K562 (cell line): ENCODE results near the gene SLC39A3. TPM values are rescaled to one million over a fixed set of nuclear protein-coding genes. Genes with fewer than 3 reads are reported as not detected.

ENCODE experiments used
- ATAC-seq: fragments of 200-7000 bp; cut with Tn5 transposase; 3 replicates; pipeline ENCODE4 v1.9.1; 2020; ENCODE audit warnings: moderate library complexity
- BruUV-seq: library from RNA; stranded (reverse); fragments of 400-500 nt; replicated peaks from 2 replicates; lab custom pipeline; 2021; lab: Mats Ljungman, UMichigan
- CTCF ChIA-PET: fragments of 300-600 bp; formaldehyde crosslinking; extraction: SDS; loops from one replicate; lab custom pipeline; 2021; ENCODE audit warnings: low intra/inter-chr PET ratio; lab: Yijun Ruan, JAX
- POLR2A ChIA-PET: fragments of 300-600, 350-650 bp; sonication (Branson Sonifier 250); formaldehyde crosslinking; extraction: SDS; loops from one replicate; lab custom pipeline; 2021; ENCODE audit warnings: antibody characterized with exemption, inconsistent platforms; lab: Yijun Ruan, JAX
- DNase-seq, 4 experiments: peaks; one replicate each; pipeline versions ENCODE4 v3.0.0 to v3.0.0-alpha.2; 2011 to 2018; ENCODE audit warnings: low spot score in 3 of 4, mixed read lengths in 3 of 4; ENCODE audit errors: extremely low read depth in 1 of 4
- FAIRE-seq: peaks from 2 replicates; lab custom pipeline; 2011; peaks lifted over from hg19 to GRCh38; lab: Jason Lieb, UNC
- H2AFZ ChIP-seq: 2 replicates; pipeline ENCODE4 v1.6.0; 2011; ENCODE audit warnings: low read depth, low read length, control low read depth, inconsistent platforms
- H3K27ac ChIP-seq: fragments of 200-600 bp; 3 replicates; pipeline ENCODE4 v1.8.0; 2011; ENCODE audit warnings: low read depth, mild to moderate bottlenecking, control low read depth, inconsistent platforms, low read length, moderate library complexity, mixed read lengths; ENCODE audit errors: extremely low read depth
- H3K27me3 ChIP-seq, 2 experiments: fragments of 300-600 bp in 1 of 2; 2 replicates in 1 of 2; 3 replicates in 1 of 2; pipeline versions ENCODE4 v1.6.0 to v1.8.0; 2011; ENCODE audit warnings: inconsistent platforms in 2 of 2, low read length in 2 of 2, mild to moderate bottlenecking in 1 of 2, mixed read lengths in 1 of 2, moderate library complexity in 1 of 2; ENCODE audit not compliant: control insufficient read depth in 2 of 2, insufficient read depth in 2 of 2
- H3K36me3 ChIP-seq: fragments of 300-600 bp; 3 replicates; pipeline ENCODE4 v1.8.0; 2011; ENCODE audit warnings: mild to moderate bottlenecking, low read length, inconsistent platforms; ENCODE audit not compliant: control insufficient read depth, insufficient read depth
- H3K4me1 ChIP-seq, 2 experiments: fragments of 200-600 bp in 1 of 2; replicated peaks in 1 of 2; 2 replicates in 1 of 2; 3 replicates in 1 of 2; pipeline versions ENCODE4 v1.5.1 to v1.8.0; 2011; ENCODE audit warnings: inconsistent platforms in 2 of 2, low read length in 2 of 2, mild to moderate bottlenecking in 1 of 2, mixed read lengths in 1 of 2, moderate library complexity in 1 of 2; ENCODE audit not compliant: control insufficient read depth in 2 of 2, insufficient read depth in 2 of 2
- H3K4me2 ChIP-seq: 2 replicates; pipeline ENCODE4 v1.6.1; 2011; ENCODE audit warnings: low read length, control low read depth, inconsistent platforms, mixed read lengths; ENCODE audit not compliant: insufficient read depth
- H3K4me3 ChIP-seq: fragments of 200-600 bp; sonication (generic), shearing (Covaris generic); 2 replicates; pipeline ENCODE4 v1.5.1; 2016; ENCODE audit warnings: control low read depth, inconsistent platforms
- H3K79me2 ChIP-seq: fragments of 200-600 bp; 3 replicates; pipeline ENCODE4 v1.8.0; 2011; ENCODE audit warnings: low read length, inconsistent platforms; ENCODE audit not compliant: control insufficient read depth, insufficient read depth
- H3K9ac ChIP-seq, 2 experiments: 2 replicates each; pipeline versions ENCODE4 v1.6.0 to v1.6.1; 2011; ENCODE audit warnings: low read depth in 2 of 2, low read length in 2 of 2, control low read depth in 1 of 2, inconsistent platforms in 1 of 2, mild to moderate bottlenecking in 1 of 2, mixed read lengths in 1 of 2; ENCODE audit not compliant: insufficient read depth in 1 of 2
- H3K9me1 ChIP-seq: one replicate; pipeline ENCODE4 v1.6.0; 2011; ENCODE audit warnings: inconsistent platforms, mild to moderate bottlenecking, low read length, moderate library complexity; ENCODE audit not compliant: control insufficient read depth, insufficient read depth
- H3K9me3 ChIP-seq: replicated peaks from 2 replicates; pipeline ENCODE4 v1.5.1; 2011; ENCODE audit warnings: low read depth, low read length, inconsistent platforms; ENCODE audit not compliant: control insufficient read depth, insufficient read depth
- H4K20me1 ChIP-seq: replicated peaks from 2 replicates; pipeline ENCODE4 v1.6.1; 2011; ENCODE audit warnings: low read length, inconsistent platforms, mixed read lengths; ENCODE audit not compliant: control insufficient read depth, insufficient read depth
- ATF3 ChIP-seq, 2 experiments: fragments of 450-650 bp in 1 of 2; sonication (generic) in 1 of 2; formaldehyde crosslinking in 1 of 2; IDR thresholded peaks in 1 of 2; conservative IDR thresholded peaks in 1 of 2; 2 replicates each; pipeline versions ENCODE4 v1.6.1 to v1.8.1; 2016 to 2023; ENCODE audit warnings: mild to moderate bottlenecking in 2 of 2, moderate library complexity in 2 of 2, inconsistent platforms in 1 of 2, missing genetic modification reagents in 1 of 2
- CTCF ChIP-seq, 3 experiments: IDR thresholded peaks in 2 of 3; conservative IDR thresholded peaks in 1 of 3; 2 replicates each; pipeline ENCODE4 v1.5.1; 2011 to 2012; ENCODE audit warnings: low read length in 3 of 3, mild to moderate bottlenecking in 3 of 3, control low read depth in 2 of 3, improper control_type of control experiment in 1 of 3, inconsistent platforms in 1 of 3, low read depth in 1 of 3, mixed read lengths in 1 of 3, moderate library complexity in 1 of 3; ENCODE audit not compliant: insufficient read depth in 2 of 3
- HDAC8 ChIP-seq: fragments of 450-650 bp; IDR thresholded peaks from 2 replicates; pipeline ENCODE4 v1.6.1; 2016; ENCODE audit warnings: mild to moderate bottlenecking, missing genetic modification characterization, moderate library complexity, missing compliant biosample characterization
- MIER1 ChIP-seq: fragments of 450-650 bp; IDR thresholded peaks from 2 replicates; pipeline ENCODE4 v1.6.1; 2016; ENCODE audit warnings: antibody characterized with exemption, mild to moderate bottlenecking, low read depth
- NCOA1 ChIP-seq: fragments of 450-650 bp; IDR thresholded peaks from 2 replicates; pipeline ENCODE4 v1.6.1; 2016; ENCODE audit warnings: low read depth
- NONO ChIP-seq, 2 experiments: fragments of 200-400 bp in 1 of 2; fragments of 450-650 bp in 1 of 2; formaldehyde crosslinking in 1 of 2; IDR thresholded peaks; 2 replicates each; pipeline ENCODE4 v1.6.1; 2017; ENCODE audit warnings: low read depth in 2 of 2, mild to moderate bottlenecking in 2 of 2, moderate library complexity in 2 of 2, low read length in 1 of 2
- RBFOX2 ChIP-seq: fragments of 200-400 bp; formaldehyde crosslinking; IDR thresholded peaks from 2 replicates; pipeline ENCODE4 v1.6.1; 2017; ENCODE audit warnings: low read depth, mild to moderate bottlenecking, low read length, moderate library complexity
- TBP ChIP-seq: optimal IDR thresholded peaks from 2 replicates; pipeline ENCODE3; 2011; ENCODE audit warnings: low read depth, low read length, improper control_type of control experiment
- USF1 ChIP-seq: sonication (generic); formaldehyde crosslinking; IDR thresholded peaks from 2 replicates; pipeline ENCODE4 v1.9.0; 2022; ENCODE audit warnings: mild to moderate bottlenecking, missing genetic modification reagents
- ZBTB11 ChIP-seq, 3 experiments: fragments of 200-800 bp in 1 of 3; fragments of 250-450 bp in 1 of 3; fragments of 450-650 bp in 1 of 3; sonication (Bioruptor Pico) in 1 of 3; sonication (Bioruptor generic) in 1 of 3; formaldehyde crosslinking in 1 of 3; IDR thresholded peaks; 2 replicates each; pipeline versions ENCODE4 v1.6.1 to v1.8.0; 2016 to 2022; ENCODE audit warnings: mild to moderate bottlenecking in 2 of 3, missing genetic modification characterization in 2 of 3, missing compliant biosample characterization in 1 of 3, moderate library complexity in 1 of 3
- ZNF197 ChIP-seq: fragments of 200-800 bp; sonication (Bioruptor generic); IDR thresholded peaks from 2 replicates; pipeline ENCODE4 v1.6.1; 2016; ENCODE audit warnings: low read depth, missing genetic modification characterization, missing compliant biosample characterization
- WGBS: fragments of 100-300 bp; shearing (Covaris generic); methylation state at CpG from one replicate; pipeline ENCODE4 v1.1.6; 2016; ENCODE audit warnings: low coverage, mixed read lengths; ENCODE audit not compliant: insufficient coverage; ENCODE audit errors: missing lambda C conversion rate; 5-methylcytosine and 5-hydroxymethylcytosine counted together
- in situ Hi-C: fragments of 300-500 bp; cut with MboI; formaldehyde crosslinking; loops from 4 replicates; pipeline ENCODE4 v1.15.0; 2018; ENCODE audit warnings: inconsistent platforms, mixed read lengths
- intact Hi-C: fragments of 100-400 bp; cut with micrococcal nuclease; formaldehyde crosslinking; loops from 2 replicates; pipeline ENCODE4 v1.14.2; 2022
- polyA plus RNA-seq, 8 experiments: library from polyadenylated mRNA; depleted of rRNA in 4 of 8; stranded (reverse) in 5 of 8; unstranded in 3 of 8; fragments of >200 nt; fragmentation: Nextera tagmentation in 2 of 8; fragmentation: Illumina TruSeq in 1 of 8; extraction: Ambion mirVana in 2 of 8; extraction: Trizol in 1 of 8; gene quantifications; 2 replicates each; pipeline versions ENCODE4 v1.2.1 to v1.2.3, GENCODE V29; 2011 to 2014; ENCODE audit warnings: inconsistent platforms in 1 of 8, missing spikeins in 1 of 8
- total RNA-seq, 7 experiments: library from RNA; depleted of rRNA in 6 of 7; stranded (reverse); fragments of >200 nt in 6 of 7; fragmentation: Illumina TruSeq in 2 of 7; extraction: Trizol in 2 of 7; gene quantifications; 2 replicates each; pipeline versions ENCODE4 v1.2.1 to v1.2.3, GENCODE V29; 2011 to 2021; ENCODE audit warnings: low replicate concordance in 1 of 7

SLC39A3 gene
- total and polyA plus RNA-seq, 9 of the 15 experiments (the other 6 are each of a cell fraction or from before 2014, with no cell fraction given): 2.3 to 215 (median 127) TPM

GRCh38 chr19:2743099-2743498 lies 3.3 kb upstream of the SLC39A3 start:
- intact Hi-C loops: no loop called here
- H3K27me3 ChIP-seq: peaks cover 18 to 36% of the 10 kb centered on the region in 2 experiments; a peak in 4 of 5 replicates
- ChIA-PET POLR2A (no interaction called here), CTCF (no interaction called here)
- H2AFZ ChIP-seq: no peak overlapping the region
- H3K36me3 ChIP-seq: peaks cover 4% of the 10 kb centered on the region; the same call in 2 of the 3 replicates
- peaks cover 16% of the 10 kb centered on the region for H3K79me2 ChIP-seq
- no peaks in the 10 kb centered on the region for H4K20me1 ChIP-seq
- H3K9ac ChIP-seq: no peak overlapping the region
- no peak for TF ChIP-seq NCOA1
- no peak for TF ChIP-seq RBFOX2
- no peak for TF ChIP-seq NONO (IDR thresholded peaks at IDR 0.05; ENCODE audit: low read depth in 2 of 2, low read length in 1 of 2)
- TF ChIP-seq ATF3 (IDR thresholded peaks at IDR 0.05): peak; percentile 31
- TF ChIP-seq ATF3 (CRISPR knock-in tag; conservative IDR thresholded peaks at IDR 0.05): no peak
- peak in 1 of 3 experiments; percentile 36; a peak in 1 of 6 replicates for TF ChIP-seq ZBTB11 (CRISPR knock-in tag; IDR thresholded peaks at IDR 0.05)
- TF ChIP-seq ZNF197: no peak
- no peak for TF ChIP-seq HDAC8 (tag)
- no peak for TF ChIP-seq USF1 (CRISPR knock-in tag)
- no peak for TF ChIP-seq MIER1
- TF ChIP-seq CTCF (IDR thresholded peaks at IDR 0.05 in 2 of 3, conservative IDR thresholded peaks at IDR 0.05 in 1 of 3; ENCODE audit: insufficient read depth in 2 of 3, low read depth in 1 of 3, low read length in 3 of 3): peak; percentile 30 to 47 (median 44); a peak in 4 of 6 replicates
- TF ChIP-seq TBP: no peak
- H3K9me1 ChIP-seq: no peaks in the 10 kb centered on the region
- peak in 1 of 4 experiments; percentile 43 for DNase-seq
- H3K27ac ChIP-seq: no peak overlapping the region
- peaks cover 4 to 11% of the 10 kb centered on the region in 2 experiments; a peak in 3 of 5 replicates for H3K4me1 ChIP-seq
- no peaks in the 10 kb centered on the region for H3K9me3 ChIP-seq
- in situ Hi-C loops: no loop called here
- WGBS: 5% methylated on average over 8 of the region's 8 CpGs
- FAIRE-seq: no peak
- no peak for ATAC-seq
- no peak overlapping the region for H3K4me2 ChIP-seq
- no peak overlapping the region for H3K4me3 ChIP-seq
- BruUV-seq: no TSS peak
